Heart right ventricle (tissue), 16 donors: Measurements from ENCODE around the gene AP4S1. TPM values are rescaled to one million over a fixed set of nuclear protein-coding genes. Genes with fewer than 3 reads are reported as not detected.

Experiments
- ATAC-seq, 8 donors: fragments of 200-7000 bp; cut with Tn5 transposase; one replicate each; pipeline ENCODE4 v1.9.1; 2020; ENCODE audit warnings: mild to moderate bottlenecking in 8 of 8, moderate library complexity in 8 of 8, moderate number of reproducible peaks in 1 of 8
- DNase-seq, 2 donors: peaks; one replicate each; pipeline ENCODE4 v3.0.0-alpha.2; 2020
- H3K27ac ChIP-seq, 10 donors: fragments of 200-600 bp; sonication (generic) in 2 of 10; one replicate each; pipeline versions ENCODE4 v1.5.0 to v1.8.0; 2020 to 2022; ENCODE audit warnings: mild to moderate bottlenecking in 3 of 10
- H3K27me3 ChIP-seq, 7 donors: fragments of 200-600 bp; one replicate each; pipeline ENCODE4 v1.8.0; 2021 to 2022; ENCODE audit warnings: mild to moderate bottlenecking in 2 of 7
- H3K36me3 ChIP-seq, 9 donors: fragments of 200-600 bp; sonication (generic) in 1 of 9; one replicate each; pipeline versions ENCODE4 v1.5.0 to v1.8.0; 2020 to 2022; ENCODE audit warnings: mild to moderate bottlenecking in 2 of 9
- H3K4me1 ChIP-seq, 9 donors: fragments of 200-600 bp; sonication (generic) in 1 of 9; one replicate each; pipeline versions ENCODE4 v1.5.0 to v1.8.0; 2020 to 2022; ENCODE audit warnings: mild to moderate bottlenecking in 4 of 9
- H3K4me3 ChIP-seq, 10 donors: fragments of 200-600 bp; sonication (generic) in 2 of 10; one replicate each; pipeline versions ENCODE4 v1.5.0 to v1.8.0; 2020 to 2022; ENCODE audit warnings: mild to moderate bottlenecking in 7 of 10, moderate library complexity in 2 of 10
- H3K9me3 ChIP-seq, 11 donors: fragments of 200-600 bp in 10 of 11; sonication (generic) in 2 of 11; one replicate each; pipeline versions ENCODE4 v1.5.0 to v1.8.0; 2013 to 2022; ENCODE audit warnings: mild to moderate bottlenecking in 2 of 11, control low read depth in 1 of 11, moderate library complexity in 1 of 11
- CTCF ChIP-seq, 9 donors: fragments of 200-600 bp; sonication (generic) in 2 of 9; IDR thresholded peaks; one replicate each; pipeline versions ENCODE4 v1.5.0 to v1.8.0; 2021 to 2022; ENCODE audit warnings: antibody characterized with exemption in 9 of 9, mild to moderate bottlenecking in 5 of 9, moderate library complexity in 1 of 9
- WGBS, 2 donors: extraction: QIAGEN DNeasy Blood & Tissue Kit; methylation state at CpG; one replicate each; pipeline ENCODE4 v1.1.7; 2013; ENCODE audit warnings: inconsistent platforms in 1 of 2; 5-methylcytosine and 5-hydroxymethylcytosine counted together
- intact Hi-C, 10 donors: fragments of 100-400 bp; cut with DNase I; formaldehyde crosslinking; loops; one replicate each; pipeline versions ENCODE4 v1.11.1 to v1.14.2; 2022
- polyA plus RNA-seq, 2 donors: library from polyadenylated mRNA; stranded (reverse); fragments of 200-250 nt; gene quantifications; one replicate each; pipeline ENCODE4 v1.2.3, GENCODE V29; 2013
- total RNA-seq, 10 donors: library from RNA; stranded (reverse); fragmentation: NEBNext Ultra II Directional in 3 of 10; extraction: Animal tissue kit (Norgen Biotek cat#: 25700) in 3 of 10; gene quantifications; one replicate each; pipeline versions ENCODE4 v1.2.1 to v1.2.4, GENCODE V29; 2021 to 2023
- donor health status: Arrhythmogenic right ventricular cardiomyopathy.
- donor health status: ischemic (EF 13 %, LVEDD 7.1; RV severe dilation, severe dysfunction).
- donor health status: healthy with polysubstance abuse.
- donor health status: DM: no; HTN: yes; CAD: no.
- donor health status: DM: no; HTN: no; CAD: no.
- donor health status: ischemic (EF 25% LVEDD 6.9; RV normal size, moderate dysfunction).
- donor health status: ischemic (EF 25% LVEDD 5.7; RV mildly dilated, moderate dysfunction).
- donor health status: healthy.
- donor health status: DM: yes; HTN: yes; CAD: no.
- donor health status: Ischemic cardiomyopathy.
- donor health status: ischemic (EF 35%, LVEDD 5.7; RV mildly dilated, moderate dysfunction).
- donor health status: nonischemic (EF 11% LVEDD 7.7; RV severe dilation, severe dysfunction).
- donor health status: DM: yes; HTN: yes; CAD: no.
- donor health status: PGD.
- donor health status: ischemic (EF 29% LVEDD 5.4; RV normal size, mild dysfunction).
- donor health status: nonischemic (EF 23%, LVEDD 6.1; RV moderate dilation, normal function).

AP4S1 gene
- total and polyA plus RNA-seq, 12 donors: 6.2 to 9.4 (median 8.5) TPM

GRCh38 chr14:30982533-30982932 is 42.9 kb upstream of the AP4S1 start:
- no peaks in the 10 kb centered on the region for H3K27me3 ChIP-seq
- no peak overlapping the region for H3K27ac ChIP-seq
- peaks cover 0 to 12% (median 4%) of the 10 kb centered on the region in 9 donors for H3K4me1 ChIP-seq
- no peak for TF ChIP-seq CTCF (IDR thresholded peaks at IDR 0.05)
- ATAC-seq: no peak
- H3K9me3 ChIP-seq: no peaks in the 10 kb centered on the region
- WGBS, 2 donors: 76 to 82% methylated on average over 7 of the region's 7 CpGs
- DNase-seq: no peak
- H3K4me3 ChIP-seq: no peak overlapping the region
- no peaks in the 10 kb centered on the region for H3K36me3 ChIP-seq
- intact Hi-C loops: loop anchor here in 6 of 10 donors (5.0 to 10.0 kb wide), 3 partner anchors 40 to 372 kb away; no protein-coding TSS in a partner anchor

GRCh38 chr14:30983858-30984257 is 41.6 kb upstream of the AP4S1 start:
- WGBS, 2 donors: 96 to 98% methylated on average over 2 of the region's 2 CpGs
- H3K4me1 ChIP-seq: peaks cover 0 to 25% (median 11%) of the 10 kb centered on the region in 9 donors
- intact Hi-C loops: loop anchor here in 6 of 10 donors (5.0 to 10.0 kb wide), 3 partner anchors 38 to 371 kb away; no protein-coding TSS in a partner anchor

GRCh38 chr14:30985796-30986195 is 39.7 kb upstream of the AP4S1 start:
- no peak overlapping the region for H3K27ac ChIP-seq
- no peak overlapping the region for H3K4me3 ChIP-seq
- H3K4me1 ChIP-seq: peaks cover 0 to 24% (median 12%) of the 10 kb centered on the region in 9 donors
- 93 to 94% methylated on average over 3 of the region's 3 CpGs for WGBS, 2 donors
- no peaks in the 10 kb centered on the region for H3K9me3 ChIP-seq
- no peak for DNase-seq
- ATAC-seq: no peak
- no peak for TF ChIP-seq CTCF (IDR thresholded peaks at IDR 0.05)
- no peaks in the 10 kb centered on the region for H3K36me3 ChIP-seq
- intact Hi-C loops: loop anchor here in 1 of 10 donors (10.0 kb wide), 1 partner anchor 369 kb away; no protein-coding TSS in a partner anchor
- H3K27me3 ChIP-seq: no peaks in the 10 kb centered on the region

More at GRCh38 chr14:30983858-30984257, 41.6 kb upstream of the AP4S1 start:
- DNase-seq (no peak), ATAC-seq (no peak)
- no peak overlapping the region for H3K27ac ChIP-seq
- no peaks in the 10 kb centered on the region for H3K27me3 ChIP-seq
- H3K4me3 ChIP-seq: no peak overlapping the region
- no peaks in the 10 kb centered on the region for H3K36me3 ChIP-seq
- no peak for TF ChIP-seq CTCF (IDR thresholded peaks at IDR 0.05)
- H3K9me3 ChIP-seq: no peaks in the 10 kb centered on the region

- TF ChIP-seq CTCF (IDR thresholded peaks at IDR 0.05): no peak
- DNase-seq: no peak
- Histone ChIP-seq H3K27ac (no peak overlapping the region), H3K27me3 (no peaks in the 10 kb centered on the region), H3K9me3 (no peaks in the 10 kb centered on the region), H3K4me1 (peaks cover 0 to 49% (median 22%) of the 10 kb centered on the region in 9 donors), H3K4me3 (no peak overlapping the region), H3K36me3 (no peaks in the 10 kb centered on the region)
- intact Hi-C loops: loop anchor here in 1 of 10 donors (10.0 kb wide), 1 partner anchor 366 kb away; no protein-coding TSS in a partner anchor
- no peak for ATAC-seq
Observed at GRCh38 chr14:30988509-30988908, 36.9 kb upstream of the AP4S1 start.
